Measurements from ENCODE around the gene WNK2.

The WNK2 gene

GRCh38 chr9:93299418-93300174, 115.7 kb downstream of the WNK2 start:
- Histone ChIP-seq H3K4me1 (ENCODE audit: low read length) (peaks cover 13% of the 10 kb centered on the region), H3K9me3 (ENCODE audit: insufficient read depth, low read length) (no peaks in the 10 kb centered on the region), H3K27me3 (ENCODE audit: low read depth, low read length) (no peaks in the 10 kb centered on the region), H3K36me3 (replicated peaks; ENCODE audit: low read depth, low read length) (no peaks in the 10 kb centered on the region), H3K4me2 (ENCODE audit: low read length) (no peak overlapping the region), H3K9ac (ENCODE audit: low read length) (no peak overlapping the region), H3K79me2 (ENCODE audit: low read length) (no peaks in the 10 kb centered on the region), H3K4me3 (ENCODE audit: low read length) (no peak overlapping the region), H4K20me1 (ENCODE audit: insufficient read depth, low read length) (no peaks in the 10 kb centered on the region), H3K27ac (ENCODE audit: low read length) (no peak overlapping the region), H2AFZ (ENCODE audit: low read depth, low read length) (no peak overlapping the region)
- TF ChIP-seq CTCF (IDR thresholded peaks at IDR 0.05; ENCODE audit: low read depth, low read length) (no peak), EZH2phosphoT487 (IDR thresholded peaks at IDR 0.05; ENCODE audit: low read depth) (no peak)

GRCh38 chr9:93300175-93300572, 116.2 kb downstream of the WNK2 start:
- no peaks in the 10 kb centered on the region for H4K20me1 ChIP-seq (ENCODE audit: insufficient read depth, low read length)
- TF ChIP-seq EZH2phosphoT487 (IDR thresholded peaks at IDR 0.05; ENCODE audit: low read depth) (no peak), CTCF (IDR thresholded peaks at IDR 0.05; ENCODE audit: low read depth, low read length) (no peak)
- no peak overlapping the region for H3K9ac ChIP-seq (ENCODE audit: low read length)
- no peak overlapping the region for H3K4me2 ChIP-seq (ENCODE audit: low read length)
- peaks cover 7% of the 10 kb centered on the region for H3K4me1 ChIP-seq (ENCODE audit: low read length)
- H3K36me3 ChIP-seq (replicated peaks; ENCODE audit: low read depth, low read length) = no peaks in the 10 kb centered on the region
- no peaks in the 10 kb centered on the region for H3K9me3 ChIP-seq (ENCODE audit: insufficient read depth, low read length)
- H3K27ac ChIP-seq (ENCODE audit: low read length) = no peak overlapping the region
- H2AFZ ChIP-seq (ENCODE audit: low read depth, low read length) = no peak overlapping the region
- no peaks in the 10 kb centered on the region for H3K27me3 ChIP-seq (ENCODE audit: low read depth, low read length)
- H3K79me2 ChIP-seq (ENCODE audit: low read length) = no peaks in the 10 kb centered on the region
- no peak overlapping the region for H3K4me3 ChIP-seq (ENCODE audit: low read length)

- peaks cover 3% of the 10 kb centered on the region for H3K4me1 ChIP-seq (ENCODE audit: low read length)
- TF ChIP-seq EZH2phosphoT487 (IDR thresholded peaks at IDR 0.05; ENCODE audit: low read depth) (no peak), CTCF (IDR thresholded peaks at IDR 0.05; ENCODE audit: low read depth, low read length) (no peak)
- no peak overlapping the region for H3K4me2 ChIP-seq (ENCODE audit: low read length)
- H2AFZ ChIP-seq (ENCODE audit: low read depth, low read length) = no peak overlapping the region
- no peak overlapping the region for H3K27ac ChIP-seq (ENCODE audit: low read length)
- no peak overlapping the region for H3K9ac ChIP-seq (ENCODE audit: low read length)
- no peaks in the 10 kb centered on the region for H3K27me3 ChIP-seq (ENCODE audit: low read depth, low read length)
- no peaks in the 10 kb centered on the region for H3K36me3 ChIP-seq (replicated peaks; ENCODE audit: low read depth, low read length)
- no peaks in the 10 kb centered on the region for H3K9me3 ChIP-seq (ENCODE audit: insufficient read depth, low read length)
- H4K20me1 ChIP-seq (ENCODE audit: insufficient read depth, low read length) = no peaks in the 10 kb centered on the region
- no peaks in the 10 kb centered on the region for H3K79me2 ChIP-seq (ENCODE audit: low read length)
- H3K4me3 ChIP-seq (ENCODE audit: low read length) = no peak overlapping the region
Measured at GRCh38 chr9:93300585-93301081, 116.7 kb downstream of the WNK2 start.

GRCh38 chr9:93301291-93301811, 117.4 kb downstream of the WNK2 start:
- Histone ChIP-seq H3K79me2 (ENCODE audit: low read length) (no peaks in the 10 kb centered on the region), H3K4me2 (ENCODE audit: low read length) (no peak overlapping the region), H3K4me1 (ENCODE audit: low read length) (no peaks in the 10 kb centered on the region), H3K27me3 (ENCODE audit: low read depth, low read length) (no peaks in the 10 kb centered on the region), H3K36me3 (replicated peaks; ENCODE audit: low read depth, low read length) (no peaks in the 10 kb centered on the region), H3K9ac (ENCODE audit: low read length) (no peak overlapping the region), H4K20me1 (ENCODE audit: insufficient read depth, low read length) (no peaks in the 10 kb centered on the region), H3K27ac (ENCODE audit: low read length) (no peak overlapping the region), H3K9me3 (ENCODE audit: insufficient read depth, low read length) (no peaks in the 10 kb centered on the region), H2AFZ (ENCODE audit: low read depth, low read length) (no peak overlapping the region), H3K4me3 (ENCODE audit: low read length) (no peak overlapping the region)
- TF ChIP-seq EZH2phosphoT487 (IDR thresholded peaks at IDR 0.05; ENCODE audit: low read depth) (no peak), CTCF (IDR thresholded peaks at IDR 0.05; ENCODE audit: low read depth, low read length) (no peak)

Data from OCI-LY3 (cell line).